Transverse colon (tissue), 4 donors: ENCODE results near the gene FNDC3B.

Experiments used
- CTCF ChIP-seq, 5 experiments: fragments of 200-600 bp in 3 of 5; fragments of 450-650 bp in 2 of 5; sonication (generic) in 3 of 5; IDR thresholded peaks; 1 replicate in 2 of 5; 2 replicates in 3 of 5; pipeline ENCODE4 v1.5.1; 2016 to 2017; ENCODE audit warnings: antibody characterized with exemption in 5 of 5, inconsistent platforms in 3 of 5, mild to moderate bottlenecking in 2 of 5, moderate library complexity in 1 of 5
- EP300 ChIP-seq: sonication (generic); formaldehyde crosslinking; IDR thresholded peaks from one replicate; pipeline ENCODE4 v1.6.1; 2017; ENCODE audit warnings: antibody characterized with exemption, low read depth
- POLR2A ChIP-seq: fragments of 450-650 bp; IDR thresholded peaks from one replicate; pipeline ENCODE4 v1.6.1; 2016; ENCODE audit warnings: antibody characterized with exemption, mild to moderate bottlenecking, moderate library complexity
- POLR2AphosphoS5 ChIP-seq, 3 donors: sonication (generic); formaldehyde crosslinking; IDR thresholded peaks; one replicate each; pipeline ENCODE4 v1.6.1; 2016; ENCODE audit warnings: antibody characterized with exemption in 3 of 3

GRCh38 chr3:172394692-172395091 lies 355.3 kb downstream of the FNDC3B start:
- TF ChIP-seq POLR2AphosphoS5 (IDR thresholded peaks at IDR 0.05): no peak
- no peak for TF ChIP-seq POLR2A
- TF ChIP-seq CTCF (IDR thresholded peaks at IDR 0.05): no peak
- no peak for TF ChIP-seq EP300
